DMS153 (cell line): ENCODE data around the gene OPCML.
A peak's percentile ranks its signal among the peaks of the same experiment; 100 is the strongest.

ENCODE experiments used
- DNase-seq: peaks from one replicate; lab custom pipeline; 2025; lab: John Stamatoyannopoulos, UW

OPCML gene

GRCh38 chr11:133127741-133128140 is 404.6 kb downstream of the OPCML start:
- no peak for DNase-seq

GRCh38 chr11:133123796-133124195 is 408.5 kb downstream of the OPCML start:
- DNase-seq: no peak

GRCh38 chr11:133123366-133123765 is 408.9 kb downstream of the OPCML start:
- DNase-seq: no peak

GRCh38 chr11:133122256-133122655 is 410.0 kb downstream of the OPCML start:
- no peak for DNase-seq

- no peak for DNase-seq
Observed at GRCh38 chr11:133118563-133119268, 413.6 kb downstream of the OPCML start.

- DNase-seq: no peak
Observed at GRCh38 chr11:133115099-133115498, 417.2 kb downstream of the OPCML start.

GRCh38 chr11:133107763-133108162 is 424.5 kb downstream of the OPCML start:
- DNase-seq: no peak

- no peak for DNase-seq
Observed at GRCh38 chr11:133107136-133107535, 425.2 kb downstream of the OPCML start.

- peak; percentile 25 for DNase-seq
Observed at GRCh38 chr11:133106417-133106816, 425.9 kb downstream of the OPCML start.

- no peak for DNase-seq
Observed at GRCh38 chr11:133104009-133104744, 428.1 kb downstream of the OPCML start.

GRCh38 chr11:133096981-133097380 is 435.3 kb downstream of the OPCML start:
- no peak for DNase-seq

GRCh38 chr11:133086518-133086917 is 445.8 kb downstream of the OPCML start:
- DNase-seq: no peak

- DNase-seq: peak; percentile 23
Observed at GRCh38 chr11:133082841-133083488, 449.3 kb downstream of the OPCML start.

GRCh38 chr11:133082453-133082781 is 449.9 kb downstream of the OPCML start:
- no peak for DNase-seq

GRCh38 chr11:133081730-133082452 is 450.4 kb downstream of the OPCML start:
- DNase-seq: peak; percentile 33

- DNase-seq: no peak
Observed at GRCh38 chr11:133081020-133081419, 451.3 kb downstream of the OPCML start.

GRCh38 chr11:133078591-133079404 is 453.5 kb downstream of the OPCML start:
- peak; percentile 11 for DNase-seq

GRCh38 chr11:133078012-133078411 is 454.3 kb downstream of the OPCML start:
- no peak for DNase-seq

- DNase-seq: no peak
Observed at GRCh38 chr11:133075351-133075750, 456.9 kb downstream of the OPCML start.

GRCh38 chr11:133072858-133073582 is 459.3 kb downstream of the OPCML start:
- no peak for DNase-seq

GRCh38 chr11:133072378-133072777 is 459.9 kb downstream of the OPCML start:
- DNase-seq: no peak
